ENCODE data around the gene POU6F1.

The POU6F1 gene

DNA sequence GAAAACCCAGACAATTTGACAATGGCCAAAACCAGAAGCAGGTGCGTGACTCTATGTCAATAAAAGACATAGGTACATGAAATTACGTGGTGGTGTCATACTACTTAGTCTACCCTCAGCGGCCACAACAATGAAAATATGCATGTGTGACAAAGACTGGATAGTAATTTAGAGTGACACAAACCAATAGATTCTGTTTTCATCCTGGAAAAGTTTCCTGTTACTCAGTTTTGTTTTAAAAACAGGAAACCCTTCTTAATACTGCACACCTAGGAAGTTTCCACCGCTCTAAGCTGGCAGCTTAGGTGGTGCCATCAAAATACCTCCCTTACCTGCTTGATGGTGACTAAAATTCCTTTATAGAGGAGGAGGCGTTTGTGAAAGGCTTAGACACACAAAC is 15.1 kb downstream of the POU6F1 start:
- no peak overlapping the region for H3K4me2 ChIP-seq (ENCODE audit: low read length)
- H3K79me2 ChIP-seq (ENCODE audit: insufficient read depth, low read length) = no peaks in the 10 kb centered on the region
- 0 out of 2 replicates have a peak, but pooled peaks cover under 1% of the 10 kb centered on the region for H3K27me3 ChIP-seq (ENCODE audit: insufficient read depth, low read length)
- H3K36me3 ChIP-seq (ENCODE audit: insufficient read depth, low read length) = no peaks in the 10 kb centered on the region
- no peak for TF ChIP-seq EZH2 (IDR thresholded peaks at IDR 0.05; ENCODE audit: borderline replicate concordance, low read length)
- TF ChIP-seq, protein P1, sequence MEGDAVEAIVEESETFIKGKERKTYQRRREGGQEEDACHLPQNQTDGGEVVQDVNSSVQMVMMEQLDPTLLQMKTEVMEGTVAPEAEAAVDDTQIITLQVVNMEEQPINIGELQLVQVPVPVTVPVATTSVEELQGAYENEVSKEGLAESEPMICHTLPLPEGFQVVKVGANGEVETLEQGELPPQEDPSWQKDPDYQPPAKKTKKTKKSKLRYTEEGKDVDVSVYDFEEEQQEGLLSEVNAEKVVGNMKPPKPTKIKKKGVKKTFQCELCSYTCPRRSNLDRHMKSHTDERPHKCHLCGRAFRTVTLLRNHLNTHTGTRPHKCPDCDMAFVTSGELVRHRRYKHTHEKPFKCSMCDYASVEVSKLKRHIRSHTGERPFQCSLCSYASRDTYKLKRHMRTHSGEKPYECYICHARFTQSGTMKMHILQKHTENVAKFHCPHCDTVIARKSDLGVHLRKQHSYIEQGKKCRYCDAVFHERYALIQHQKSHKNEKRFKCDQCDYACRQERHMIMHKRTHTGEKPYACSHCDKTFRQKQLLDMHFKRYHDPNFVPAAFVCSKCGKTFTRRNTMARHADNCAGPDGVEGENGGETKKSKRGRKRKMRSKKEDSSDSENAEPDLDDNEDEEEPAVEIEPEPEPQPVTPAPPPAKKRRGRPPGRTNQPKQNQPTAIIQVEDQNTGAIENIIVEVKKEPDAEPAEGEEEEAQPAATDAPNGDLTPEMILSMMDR (IDR thresholded peaks at IDR 0.05; ENCODE audit: low read length) = no peak
- H2AFZ ChIP-seq (ENCODE audit: low read length) = no peak overlapping the region
- H4K20me1 ChIP-seq (ENCODE audit: insufficient read depth, low read length) = no peaks in the 10 kb centered on the region
- no peak overlapping the region for H3K9ac ChIP-seq (ENCODE audit: low read length)
- no peaks in the 10 kb centered on the region for H3F3A ChIP-seq (ENCODE audit: insufficient read depth, low read length)
- no peaks in the 10 kb centered on the region for H3K4me1 ChIP-seq (ENCODE audit: insufficient read depth, low read length, severe bottlenecking)
- no peaks in the 10 kb centered on the region for H3K9me2 ChIP-seq (ENCODE audit: low read depth, low read length)
- H3K9me3 ChIP-seq (ENCODE audit: low read length) = no peaks in the 10 kb centered on the region
- no peak overlapping the region for H3K4me3 ChIP-seq (ENCODE audit: low read depth, low read length, poor library complexity, severe bottlenecking)
- H3K27ac ChIP-seq (ENCODE audit: low read depth, low read length, poor library complexity, severe bottlenecking) = no peak overlapping the region

DNA sequence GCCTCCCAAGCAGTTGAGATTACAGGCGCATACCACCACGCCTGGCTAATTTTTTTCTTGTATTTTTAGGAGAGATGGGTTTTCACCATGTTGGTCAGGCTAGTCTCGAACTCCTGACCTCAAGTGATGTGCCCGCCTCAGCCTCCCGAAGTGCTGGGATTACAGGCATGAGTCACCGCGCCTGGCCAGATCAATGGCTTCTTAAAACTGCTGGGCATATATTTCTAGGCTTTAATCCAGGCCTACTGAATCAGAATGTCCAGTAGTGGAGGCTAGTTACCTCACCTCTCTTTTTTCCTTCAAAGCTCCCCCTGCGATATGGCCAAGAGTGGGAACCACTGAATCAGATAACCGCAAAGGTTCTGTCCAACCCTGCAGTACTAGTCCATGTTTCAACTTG is 17.1 kb downstream of the POU6F1 start:
- no peak overlapping the region for H2AFZ ChIP-seq (ENCODE audit: low read length)
- TF ChIP-seq, protein P1 (IDR thresholded peaks at IDR 0.05; ENCODE audit: low read length) = no peak
- no peak for TF ChIP-seq EZH2 (IDR thresholded peaks at IDR 0.05; ENCODE audit: borderline replicate concordance, low read length)
- no peaks in the 10 kb centered on the region for H3K4me1 ChIP-seq (ENCODE audit: insufficient read depth, low read length, severe bottlenecking)

DNA sequence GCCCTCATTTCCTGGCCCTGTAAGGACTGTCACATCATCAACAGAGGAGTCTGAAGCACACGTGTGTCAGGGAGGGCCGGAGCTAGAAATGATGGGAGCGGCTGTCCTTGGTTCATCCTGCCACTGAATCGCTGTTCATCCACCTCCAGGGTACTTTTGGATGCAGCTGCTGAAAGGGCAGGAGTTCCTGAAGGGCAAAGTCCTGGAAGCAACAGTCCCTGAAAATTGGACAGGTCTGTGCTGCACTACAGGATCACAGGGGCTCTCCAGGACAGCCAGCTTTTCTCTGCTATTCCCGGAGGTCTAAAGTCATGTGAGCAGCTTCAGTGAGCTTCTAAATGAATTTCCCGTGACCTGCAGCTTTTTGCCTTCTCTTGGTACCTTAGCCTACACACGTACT is 17.7 kb downstream of the POU6F1 start:
- Histone ChIP-seq H3K27me3 (ENCODE audit: insufficient read depth, low read length) (0 out of 2 replicates have a peak, but pooled peaks cover 3% of the 10 kb centered on the region), H3K4me2 (ENCODE audit: low read length) (no peak overlapping the region), H3K4me1 (ENCODE audit: insufficient read depth, low read length, severe bottlenecking) (no peaks in the 10 kb centered on the region), H3K9ac (ENCODE audit: low read length) (no peak overlapping the region), H3K9me2 (ENCODE audit: low read depth, low read length) (no peaks in the 10 kb centered on the region), H3K79me2 (ENCODE audit: insufficient read depth, low read length) (no peaks in the 10 kb centered on the region), H3K27ac (ENCODE audit: low read depth, low read length, poor library complexity, severe bottlenecking) (no peak overlapping the region), H3K9me3 (ENCODE audit: low read length) (no peaks in the 10 kb centered on the region), H3K36me3 (ENCODE audit: insufficient read depth, low read length) (no peaks in the 10 kb centered on the region), H3K4me3 (ENCODE audit: low read depth, low read length, poor library complexity, severe bottlenecking) (no peak overlapping the region), H4K20me1 (ENCODE audit: insufficient read depth, low read length) (no peaks in the 10 kb centered on the region), H2AFZ (ENCODE audit: low read length) (no peak overlapping the region), H3F3A (ENCODE audit: insufficient read depth, low read length) (no peaks in the 10 kb centered on the region)
- TF ChIP-seq, protein P1 (IDR thresholded peaks at IDR 0.05; ENCODE audit: low read length) = no peak
- no peak for TF ChIP-seq EZH2 (IDR thresholded peaks at IDR 0.05; ENCODE audit: borderline replicate concordance, low read length)

More for the DNA sequence above, 17.1 kb downstream of the POU6F1 start:
- Histone ChIP-seq H3K9ac (ENCODE audit: low read length) (no peak overlapping the region), H4K20me1 (ENCODE audit: insufficient read depth, low read length) (no peaks in the 10 kb centered on the region), H3K27ac (ENCODE audit: low read depth, low read length, poor library complexity, severe bottlenecking) (no peak overlapping the region), H3K9me3 (ENCODE audit: low read length) (no peaks in the 10 kb centered on the region), H3K36me3 (ENCODE audit: insufficient read depth, low read length) (no peaks in the 10 kb centered on the region), H3K4me3 (ENCODE audit: low read depth, low read length, poor library complexity, severe bottlenecking) (no peak overlapping the region), H3K4me2 (ENCODE audit: low read length) (no peak overlapping the region), H3K79me2 (ENCODE audit: insufficient read depth, low read length) (no peaks in the 10 kb centered on the region), H3K9me2 (ENCODE audit: low read depth, low read length) (no peaks in the 10 kb centered on the region), H3K27me3 (ENCODE audit: insufficient read depth, low read length) (0 out of 2 replicates have a peak, but pooled peaks cover 3% of the 10 kb centered on the region), H3F3A (ENCODE audit: insufficient read depth, low read length) (no peaks in the 10 kb centered on the region)
